Kidney tubule cell (primary cell): Measurements from ENCODE around the gene AMPD3.
"Not testable (repeated sequence)": the region's sequence is repeated elsewhere in the genome, so short reads cannot be mapped to it uniquely, and the experiment has no call there.

Experiments
- DNase-seq: peaks from one replicate; pipeline ENCODE4 v3.0.0-alpha.2; 2018; ENCODE audit warnings: low spot score

Gene AMPD3

DNA sequence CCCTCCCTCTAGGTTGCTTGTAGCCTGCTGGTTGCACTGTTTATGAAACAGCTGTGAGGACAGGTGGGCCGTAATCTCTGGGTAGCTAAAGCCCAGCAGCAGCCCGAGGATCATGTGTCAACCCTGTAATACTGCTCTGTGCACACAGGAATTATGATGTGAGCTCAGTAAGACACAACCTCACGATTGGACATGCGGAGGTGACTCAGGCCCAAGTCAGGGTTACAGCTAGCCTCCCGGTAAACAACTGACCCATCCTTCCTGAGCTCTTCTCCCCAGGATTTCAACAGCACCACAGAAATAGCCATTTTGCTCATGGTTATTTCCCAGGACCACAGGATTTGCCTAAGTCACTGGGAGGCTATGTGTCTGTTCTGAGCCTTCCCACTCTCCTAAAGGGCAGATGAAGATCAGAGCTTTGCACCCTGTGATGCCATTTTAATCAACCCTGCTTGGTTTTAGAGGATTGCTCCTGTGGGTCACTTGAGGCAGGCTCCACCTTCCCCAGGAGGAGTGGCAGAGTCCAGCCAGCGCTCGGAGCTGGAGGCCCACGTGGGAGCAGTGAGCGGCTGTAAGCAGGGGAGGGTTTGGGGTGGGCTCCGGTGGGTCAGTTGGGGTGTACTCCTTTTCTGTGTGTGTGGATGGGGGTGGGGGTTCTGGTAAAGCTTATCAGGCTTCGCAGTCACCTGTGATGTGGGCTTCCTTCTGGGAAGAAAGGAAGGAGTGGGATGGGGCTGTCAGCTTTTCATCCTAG is at the start of gene AMPD3:
Gene AMPD3 (plus strand): TSS at position 387 of the 754 bp plus-strand sequence. CDS start 6,256 bp downstream, outside the sequence.
- DNase-seq: peak; percentile 95

DNA sequence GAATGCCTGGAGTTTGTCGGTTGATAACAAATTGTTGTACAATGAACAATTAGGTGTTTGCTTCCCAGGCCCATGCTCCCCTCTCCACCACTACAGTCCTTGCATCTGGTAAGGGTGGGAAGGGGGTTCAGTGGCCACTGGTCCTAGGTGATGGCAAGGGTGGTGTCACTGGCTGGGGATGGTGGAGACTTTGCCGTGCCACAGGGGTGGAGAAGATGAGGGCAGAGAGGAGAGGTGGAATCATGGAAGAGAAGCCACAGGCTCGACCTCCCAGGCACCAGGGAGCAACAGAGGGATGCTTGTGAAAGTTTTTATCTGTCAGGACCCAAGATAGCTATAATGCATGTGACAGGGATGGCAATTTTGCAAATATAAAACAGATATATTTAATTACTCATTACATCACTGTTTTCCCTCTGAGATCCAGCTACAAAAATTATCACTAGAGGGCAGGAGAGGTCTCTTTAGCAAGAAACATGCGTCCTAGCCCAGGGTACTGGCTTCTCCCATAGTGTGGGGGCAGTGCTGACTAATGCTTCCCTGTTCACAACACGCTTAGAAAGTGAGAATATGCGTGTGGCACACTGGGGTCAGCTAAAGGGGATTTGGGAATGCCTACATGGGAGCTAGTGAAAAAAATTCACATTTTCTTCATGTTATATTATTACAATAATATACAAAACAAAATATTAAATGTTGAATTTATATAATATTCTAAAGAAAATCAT is 49.0 kb upstream of the AMPD3 start:
- DNase-seq: peak; percentile 86

DNA sequence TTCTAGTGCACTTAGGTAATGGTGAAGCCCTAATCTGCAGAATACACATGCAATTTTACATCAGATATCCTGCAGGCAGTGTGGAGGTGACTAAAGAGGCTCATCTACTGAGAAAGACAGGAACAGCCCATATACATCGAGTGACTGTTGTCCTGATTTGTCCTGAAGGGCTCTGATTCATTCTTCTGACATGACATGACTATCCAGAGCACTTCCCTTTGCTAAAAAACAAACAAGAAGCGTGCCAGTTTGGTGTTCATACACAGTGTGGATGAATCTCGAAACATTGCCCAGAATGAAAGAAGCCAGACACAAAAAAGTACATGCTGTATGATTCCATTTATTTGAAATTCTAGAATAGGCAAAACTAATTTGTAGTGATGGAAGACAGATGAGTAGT is 48.0 kb upstream of the AMPD3 start:
- peak; percentile 77 for DNase-seq

DNA sequence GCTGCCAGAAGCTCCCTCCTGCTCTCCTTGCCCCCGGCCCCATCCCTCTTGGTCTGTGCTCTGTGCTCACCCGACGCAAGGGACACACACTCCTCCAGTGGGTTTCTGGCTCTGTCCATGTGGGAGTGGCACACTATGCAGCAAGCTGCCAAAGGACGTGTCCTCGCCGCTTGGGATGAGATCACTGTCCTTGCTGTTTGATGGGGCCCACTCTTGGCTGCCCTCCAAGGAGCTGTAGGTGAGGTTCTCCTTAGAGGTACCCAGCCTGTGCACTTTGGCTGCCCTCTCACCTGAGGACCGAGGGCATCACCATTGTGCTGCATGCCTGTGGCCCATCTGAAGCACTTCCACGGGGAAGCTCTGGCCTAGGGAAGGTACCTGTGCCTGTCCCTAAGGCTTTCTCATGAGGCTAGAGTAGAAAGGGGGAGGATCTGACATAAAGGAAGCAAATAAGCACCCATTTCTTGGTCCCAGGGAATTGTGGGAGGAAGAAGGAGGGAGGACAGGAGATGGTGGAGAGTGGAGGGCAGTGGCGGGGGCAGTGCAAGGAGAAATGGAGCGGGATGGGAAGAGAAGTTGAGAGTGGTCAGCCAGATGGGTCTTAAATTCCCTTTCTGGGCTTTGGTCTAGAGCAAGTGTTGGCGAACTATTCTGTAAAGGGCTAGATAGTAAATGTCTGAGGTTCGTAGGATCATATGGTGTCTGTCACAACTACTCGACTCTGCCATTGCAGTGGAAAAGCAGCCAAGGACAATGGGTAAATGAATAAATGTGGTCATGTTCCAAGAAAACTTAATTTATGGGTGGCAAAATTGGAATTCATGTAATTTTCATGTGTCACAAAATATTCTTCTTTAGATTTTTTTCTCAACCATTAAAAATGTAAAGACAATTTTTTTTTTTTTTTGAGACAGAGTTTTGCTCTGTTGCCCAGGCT is 47.0 kb upstream of the AMPD3 start:
- no peak for DNase-seq

DNA sequence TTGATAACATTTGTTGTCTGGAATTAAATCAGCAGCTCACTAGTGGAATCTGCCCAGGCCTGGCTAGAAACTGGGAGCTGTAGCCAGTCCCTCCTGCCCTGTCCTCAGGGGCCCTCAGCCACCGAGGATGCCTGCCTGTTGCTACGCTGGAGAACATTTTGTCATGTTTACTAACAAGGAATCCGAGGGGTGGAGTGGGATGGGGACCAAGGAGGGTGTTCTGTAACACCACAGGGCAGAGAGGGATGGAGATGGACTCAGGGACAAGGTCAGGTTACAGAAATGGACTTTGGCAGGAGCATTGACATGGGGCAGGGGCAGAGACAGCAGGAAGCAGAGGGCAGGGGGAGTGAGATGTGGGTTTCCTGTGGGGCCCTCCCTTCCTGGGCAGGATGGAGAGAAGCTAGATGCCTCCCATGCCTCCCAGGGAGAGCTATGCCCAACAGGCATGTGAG is 45.8 kb upstream of the AMPD3 start:
- DNase-seq: no peak

DNA sequence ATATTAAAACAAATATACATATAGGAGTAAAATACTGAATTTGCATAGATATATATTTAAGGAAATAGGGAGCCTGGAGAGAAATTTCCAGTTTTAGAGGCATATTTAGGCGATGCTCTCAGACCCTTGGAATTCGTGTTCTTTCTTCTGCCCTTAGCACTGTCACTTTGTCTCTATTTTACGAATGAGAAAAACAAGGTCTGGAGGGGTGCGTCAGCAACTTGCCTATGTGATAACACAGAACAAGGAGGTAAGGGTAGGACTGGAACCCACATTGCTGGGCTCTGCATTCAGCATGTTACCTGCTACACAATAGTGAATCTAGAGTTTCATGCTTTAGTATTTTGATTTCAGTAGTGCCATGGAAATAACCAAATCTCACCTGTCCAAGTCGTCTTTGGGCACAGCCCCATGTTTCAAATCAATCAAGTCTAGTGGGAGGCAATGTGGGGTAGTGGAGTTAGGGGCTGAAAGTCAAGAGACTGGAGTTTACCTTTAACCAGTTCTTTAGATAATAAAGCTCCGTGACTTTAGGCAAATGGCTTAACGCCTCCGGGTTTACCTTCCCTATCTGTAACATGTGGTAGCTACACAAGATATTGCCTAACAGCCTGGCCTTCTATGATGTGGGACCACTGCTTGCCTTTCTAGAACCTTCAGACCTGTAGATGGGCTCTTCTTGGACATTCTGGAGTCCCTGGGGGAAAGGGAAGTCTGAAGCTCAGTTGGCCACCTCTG is 44.8 kb upstream of the AMPD3 start:
- DNase-seq: no peak

DNA sequence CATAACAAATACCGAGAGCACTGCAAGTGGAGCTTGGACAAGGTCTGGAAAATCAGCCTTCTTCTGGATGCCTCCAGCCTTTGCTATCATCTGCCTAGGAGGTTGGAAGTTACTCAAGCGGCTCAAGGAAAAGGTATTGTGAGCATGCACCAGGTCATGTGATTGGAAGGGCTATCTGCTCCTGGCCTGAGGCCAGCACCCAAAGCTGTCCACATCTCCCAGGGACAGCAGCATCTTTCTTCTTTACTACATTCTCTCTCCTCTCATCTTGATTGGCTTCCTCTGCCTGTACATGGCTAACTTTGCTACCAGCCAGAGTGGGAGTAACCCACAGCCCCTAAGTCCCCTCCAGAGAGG is 44.2 kb upstream of the AMPD3 start:
- DNase-seq: peak; percentile 68

DNA sequence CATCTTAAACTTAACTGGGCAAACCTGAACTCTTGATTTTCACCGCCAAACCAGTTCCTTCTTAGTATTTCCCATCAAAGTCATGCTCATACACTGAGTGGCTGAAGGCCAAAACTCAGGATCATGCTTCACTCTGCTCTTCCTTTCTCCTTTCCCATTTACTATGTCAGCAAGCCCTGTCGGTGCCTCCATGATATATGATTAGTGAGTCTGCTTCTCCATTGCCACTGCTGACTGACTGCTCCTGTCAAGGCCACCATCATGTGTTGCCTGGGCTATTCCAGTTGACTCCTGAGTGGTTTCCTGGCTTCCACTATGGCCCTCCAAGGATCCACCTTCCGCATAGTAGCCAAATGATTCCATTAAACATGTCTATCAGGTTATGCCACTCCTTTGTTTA is 42.8 kb upstream of the AMPD3 start:
- no peak for DNase-seq

DNA sequence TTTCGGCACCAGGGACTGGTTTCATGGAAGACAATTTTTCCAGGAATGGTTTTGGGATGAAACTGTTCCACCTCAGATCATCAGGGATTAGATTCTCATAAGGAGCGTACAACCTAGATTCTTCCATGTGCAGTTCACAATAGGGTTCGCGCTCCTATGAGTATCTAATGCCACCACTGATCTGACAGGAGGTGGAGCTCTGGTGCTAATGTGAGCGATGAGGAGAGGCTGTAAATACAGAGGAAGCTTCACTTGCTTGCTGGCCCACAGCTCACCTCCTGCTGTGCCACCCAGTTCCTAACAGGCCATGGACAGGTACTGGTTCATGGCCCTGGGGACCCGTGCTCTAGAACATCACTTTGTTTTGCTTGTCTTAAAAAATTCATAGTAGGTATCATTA is 41.8 kb upstream of the AMPD3 start:
- peak; percentile 38 for DNase-seq

DNA sequence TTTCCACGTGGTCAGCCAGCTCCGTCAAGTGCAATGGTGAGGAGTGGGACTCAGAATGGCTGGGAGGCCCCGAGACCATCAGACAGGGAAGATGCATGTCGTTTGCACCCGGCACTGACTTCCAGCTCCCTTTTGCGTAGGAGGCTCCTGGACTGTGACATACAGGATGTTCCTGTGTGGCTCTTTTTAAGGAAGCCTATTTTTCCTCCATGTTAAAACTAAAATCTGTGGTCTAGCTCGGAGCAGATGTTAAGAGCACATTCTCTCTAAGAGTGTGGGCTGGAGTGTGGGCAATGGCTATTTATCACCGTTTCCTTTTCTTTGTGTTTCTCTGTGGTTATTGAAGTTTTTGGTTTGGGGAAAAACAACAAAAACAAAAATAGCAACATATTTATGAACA is 40.9 kb upstream of the AMPD3 start:
- no peak for DNase-seq

DNA sequence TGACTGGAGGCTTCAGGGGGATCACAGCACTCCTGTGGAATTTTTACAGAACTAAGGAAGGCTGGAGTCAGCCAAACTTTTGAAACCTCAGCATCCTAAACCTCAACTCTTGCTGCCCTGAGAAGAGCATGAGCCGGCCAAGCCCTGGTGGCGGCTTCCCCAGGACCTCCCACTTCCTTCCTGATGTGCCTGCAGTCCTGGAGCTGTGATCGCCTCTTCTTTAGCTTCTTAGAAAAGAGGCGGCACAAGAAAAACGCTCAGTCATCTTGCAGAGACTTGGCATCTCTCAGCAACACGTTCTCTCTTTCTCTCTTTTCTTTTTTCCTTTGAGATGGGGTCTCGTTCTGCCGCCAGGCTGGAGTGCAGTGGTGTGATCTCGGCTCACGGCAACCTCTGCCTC is 40.4 kb upstream of the AMPD3 start:
- no peak for DNase-seq

DNA sequence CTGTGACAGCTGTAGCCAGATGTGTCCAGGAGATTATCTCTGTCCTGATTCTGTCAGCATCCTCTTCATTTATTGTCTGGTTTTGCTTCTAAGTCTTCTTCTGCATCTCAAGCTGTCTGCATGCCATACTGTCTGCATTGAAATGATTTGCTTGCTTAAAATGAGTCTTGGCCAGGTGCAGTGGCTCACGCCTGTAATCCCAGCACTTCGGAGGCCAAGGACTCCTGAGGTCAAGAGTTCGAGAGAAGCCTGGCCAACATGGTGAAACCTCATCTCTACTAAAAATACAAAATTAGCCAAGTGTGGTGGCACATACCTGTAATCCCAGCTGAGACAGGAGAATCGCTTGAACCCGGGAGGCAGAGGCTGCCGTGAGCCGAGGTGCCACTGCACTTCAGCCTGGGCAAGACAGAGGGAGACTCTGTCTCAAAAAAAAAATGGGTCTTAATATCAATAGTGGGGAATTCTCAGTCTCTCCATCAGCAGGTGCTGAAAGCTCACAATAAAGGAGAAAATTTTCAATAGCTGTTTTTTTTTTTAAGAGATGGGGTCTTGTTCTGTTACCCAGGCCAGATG is 39.2 kb upstream of the AMPD3 start:
- no peak for DNase-seq

DNA sequence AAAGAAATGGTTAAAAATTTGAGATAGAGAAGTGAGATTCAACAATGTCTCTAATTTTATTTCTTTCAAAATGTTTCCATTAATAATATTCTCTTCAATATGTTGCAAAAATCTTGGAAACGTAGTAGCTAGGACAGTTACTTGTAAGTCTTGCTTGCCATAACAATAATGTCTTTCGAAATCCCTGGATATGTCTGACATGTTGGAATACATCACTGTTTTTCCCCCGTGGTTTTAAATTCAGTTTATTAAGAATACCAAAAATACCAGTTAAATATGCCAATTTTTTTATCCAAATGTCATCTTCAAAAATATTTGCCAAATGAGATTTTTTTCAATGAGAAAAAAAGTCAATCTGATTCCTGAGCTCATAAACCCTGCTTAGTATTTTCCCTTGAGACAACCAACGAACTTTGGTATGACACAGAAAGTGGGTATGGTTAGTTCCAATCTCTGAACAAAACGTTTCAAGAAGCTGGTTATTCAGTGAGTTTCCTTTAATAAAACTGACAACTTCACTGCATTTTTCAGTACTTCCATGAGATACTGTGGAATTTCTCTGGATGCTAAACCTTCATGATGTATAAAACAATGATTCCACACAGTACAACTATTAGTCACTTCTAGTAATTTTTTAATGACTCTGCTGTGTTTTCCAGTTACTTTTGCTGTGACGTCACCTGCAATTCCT is 36.7 kb upstream of the AMPD3 start:
- DNase-seq: no peak

DNA sequence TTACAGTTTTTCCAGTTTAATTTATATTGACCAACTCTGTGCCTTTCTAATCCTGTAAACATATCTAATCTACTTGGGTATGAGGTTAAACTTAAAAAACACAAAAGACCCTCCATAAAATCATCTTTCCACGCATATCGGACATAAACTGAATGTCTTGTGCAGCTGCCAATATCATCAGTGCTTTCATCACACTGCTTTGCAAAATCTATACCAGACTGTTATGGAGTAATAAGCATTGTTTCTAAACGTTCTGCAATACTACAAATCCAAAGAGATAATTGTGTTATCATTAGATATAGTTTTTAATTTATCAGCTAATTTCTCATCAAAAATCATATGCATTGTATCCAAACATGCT is 36.1 kb upstream of the AMPD3 start:
- DNase-seq: no peak

DNA sequence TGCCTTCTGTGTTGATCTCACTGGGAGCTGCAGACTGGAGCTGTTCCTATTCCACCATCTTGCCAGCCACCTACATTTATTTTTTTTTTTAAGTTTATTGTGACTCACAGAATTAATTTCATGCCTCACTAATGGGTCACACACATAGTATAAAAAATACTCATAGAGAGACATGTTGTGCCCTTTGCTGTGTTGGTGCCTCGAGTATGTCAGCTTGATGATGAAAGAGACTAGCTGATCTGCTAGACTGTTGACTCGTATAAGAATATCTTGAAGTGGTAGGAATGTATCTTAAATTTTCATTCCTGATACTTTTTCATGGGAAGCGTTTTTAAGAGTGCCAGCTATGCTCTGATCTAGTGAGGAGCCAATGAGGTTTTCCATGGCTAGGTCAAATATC is 28.6 kb upstream of the AMPD3 start:
- no peak for DNase-seq

DNA sequence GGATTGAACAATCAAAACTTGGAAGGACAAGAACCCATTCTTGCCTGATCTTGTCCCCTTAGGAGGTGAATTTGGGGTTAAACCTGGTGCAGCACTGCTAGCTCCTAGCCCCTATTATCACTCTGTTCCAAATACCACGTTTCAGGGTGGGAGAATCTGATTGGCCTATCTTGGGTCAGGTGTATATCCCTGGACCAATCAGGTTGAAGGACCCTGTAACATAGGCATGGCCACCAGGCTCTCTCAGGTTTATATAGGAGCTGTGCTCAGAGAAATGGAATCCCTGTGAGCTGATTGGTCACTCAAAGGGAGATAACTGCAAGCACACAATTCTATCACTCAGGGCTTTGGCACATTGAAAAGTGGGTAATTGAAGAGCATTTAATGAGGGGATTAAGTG is 26.6 kb upstream of the AMPD3 start:
- no peak for DNase-seq

DNA sequence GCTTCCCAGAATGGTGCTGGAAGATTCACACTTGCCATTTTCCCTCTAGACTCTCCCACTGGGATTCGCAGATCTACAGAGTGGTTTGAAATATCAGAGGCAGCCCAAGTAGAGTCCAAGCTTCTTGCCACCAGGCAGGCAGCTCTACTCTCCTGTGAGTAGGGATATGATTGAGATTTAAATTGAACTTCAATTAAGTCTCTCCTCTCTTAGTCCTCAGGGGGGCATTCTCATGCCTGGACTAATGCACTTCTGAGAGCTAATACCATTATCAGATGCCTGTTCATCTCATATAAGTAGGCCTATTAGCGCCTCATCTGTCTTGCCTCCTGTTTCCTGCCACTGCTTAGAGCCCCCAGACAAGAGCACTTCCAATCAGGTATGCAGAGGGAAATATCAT is 25.5 kb upstream of the AMPD3 start:
- DNase-seq: no peak

DNA sequence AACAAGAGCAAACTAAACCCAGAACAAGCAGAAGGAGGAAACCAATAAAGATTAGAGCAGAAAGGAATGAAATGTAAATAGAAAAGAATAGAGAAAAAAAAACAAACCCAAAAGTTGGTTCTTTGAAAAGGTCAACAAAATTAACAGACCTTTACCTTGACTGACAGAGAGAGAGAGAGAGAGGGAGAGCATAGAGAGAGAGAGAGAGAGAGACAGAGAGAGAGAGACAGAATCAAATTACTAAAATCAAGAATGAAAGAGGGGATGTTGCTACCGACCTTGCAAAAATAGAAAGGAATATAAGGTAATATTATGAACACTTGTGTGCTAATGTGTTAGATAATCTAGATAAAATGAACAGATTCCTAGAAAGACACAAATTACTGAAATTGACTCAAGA is 22.6 kb upstream of the AMPD3 start:
- no peak for DNase-seq

DNA sequence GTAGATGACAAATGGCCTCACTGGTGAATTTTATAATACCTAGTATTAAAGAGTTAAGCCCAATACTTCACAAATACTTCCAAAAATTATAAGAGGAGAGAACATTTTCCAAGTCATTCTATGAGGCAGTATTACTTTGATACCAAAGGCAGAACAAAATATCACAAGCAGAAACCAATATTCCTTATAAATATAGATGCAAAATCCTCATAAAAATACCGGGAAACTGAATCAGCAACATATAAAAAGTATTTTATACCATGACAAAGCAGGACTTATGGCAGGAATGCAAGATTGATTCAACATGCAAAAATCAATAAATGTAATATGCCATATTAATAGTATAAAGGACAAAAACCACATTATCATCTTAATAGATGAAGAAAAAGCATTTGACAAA is 22.1 kb upstream of the AMPD3 start:
- DNase-seq: no peak

DNA sequence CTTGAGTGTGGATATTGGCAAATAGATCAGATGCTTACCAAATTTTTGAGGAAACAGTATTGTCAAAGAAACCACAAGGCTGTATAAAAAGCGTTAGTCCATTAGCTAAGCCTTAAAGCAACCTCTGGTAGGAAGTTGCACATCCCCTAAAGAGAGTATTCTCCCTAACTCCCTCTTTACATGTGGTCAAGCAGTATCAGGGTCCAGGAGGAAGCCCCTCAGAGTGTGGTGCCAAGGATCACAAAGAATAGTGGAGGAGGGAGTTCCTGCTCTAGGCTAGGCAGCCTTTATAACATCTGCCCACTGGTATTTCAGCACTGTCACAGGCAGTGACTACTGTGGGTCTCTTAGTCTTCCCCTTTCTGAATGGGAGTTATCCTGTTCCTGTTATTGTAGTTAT is 18.8 kb upstream of the AMPD3 start:
- no peak for DNase-seq

DNA sequence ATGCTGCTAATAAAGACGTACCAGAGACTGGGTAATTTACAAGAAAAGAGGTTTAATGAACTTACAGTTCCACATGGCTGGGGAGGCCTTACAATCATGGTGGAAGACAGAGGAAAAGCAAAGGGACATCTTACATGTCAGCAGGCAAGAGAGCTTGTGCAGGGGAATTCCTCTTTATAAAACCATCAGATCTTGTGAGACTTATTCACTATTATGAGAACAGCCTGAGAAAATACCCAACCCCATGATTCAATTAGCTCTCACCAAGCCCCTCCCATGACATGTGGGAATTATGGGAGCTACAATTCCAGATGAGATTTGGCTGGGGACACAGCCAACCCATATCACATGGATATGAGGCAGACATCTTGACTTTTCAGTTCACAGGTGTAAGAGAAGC is 18.4 kb upstream of the AMPD3 start:
- DNase-seq: not testable (repeated sequence)
